ENCODE measurements around the gene FASTKD2.

Gene FASTKD2

DNA sequence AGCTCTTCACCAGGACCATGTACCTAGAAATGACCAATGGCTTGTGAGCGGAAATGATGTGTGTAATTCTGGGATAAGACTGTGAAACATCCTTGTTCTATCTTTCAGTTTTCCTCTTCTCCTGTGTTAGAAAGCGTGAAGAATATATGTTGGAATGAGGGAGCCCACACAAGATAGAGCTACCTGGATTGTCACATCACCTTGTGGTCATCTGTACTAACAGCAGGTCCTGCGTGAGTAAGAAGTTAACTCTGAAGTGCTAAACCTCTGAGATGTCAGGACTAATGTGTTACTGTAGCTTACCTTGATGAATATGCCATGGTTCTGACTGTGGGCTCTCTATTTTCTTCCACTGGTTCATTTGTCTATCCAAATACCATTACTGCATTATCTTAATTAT, 75.6 kb downstream of the FASTKD2 start:
- no peak for DNase-seq
